Tibial artery (tissue), 4 donors: ENCODE data around the gene NFIB.

Source experiments
- DNase-seq, 2 donors: peaks; one replicate each; pipeline ENCODE4 v3.0.0-alpha.2; 2019
- H3K27ac ChIP-seq, 2 donors: fragments of 200-600 bp; sonication (generic) in 1 of 2; 1 replicate in 1 of 2; 2 replicates in 1 of 2; pipeline ENCODE4 v1.5.1; 2018 to 2019; ENCODE audit warnings: mild to moderate bottlenecking in 1 of 2
- H3K27me3 ChIP-seq, 2 donors: fragments of 200-600 bp; sonication (generic) in 1 of 2; one replicate each; pipeline versions ENCODE4 v1.5.1 to v1.6.0; 2016 to 2019
- H3K36me3 ChIP-seq, 3 donors: fragments of 200-600 bp; sonication (generic) in 2 of 3; one replicate each; pipeline ENCODE4 v1.5.1; 2016 to 2019; ENCODE audit warnings: mild to moderate bottlenecking in 2 of 3
- H3K4me1 ChIP-seq, 4 donors: fragments of 200-600 bp; sonication (generic) in 2 of 4; 1 replicate in 3 of 4; 2 replicates in 1 of 4; pipeline ENCODE4 v1.5.1; 2016 to 2019
- H3K4me3 ChIP-seq, 2 donors: fragments of 200-600 bp; sonication (generic) in 1 of 2; 1 replicate in 1 of 2; 2 replicates in 1 of 2; pipeline ENCODE4 v1.5.1; 2018 to 2019; ENCODE audit warnings: mild to moderate bottlenecking in 2 of 2
- H3K9me3 ChIP-seq, 3 donors: fragments of 200-600 bp; sonication (generic) in 1 of 3; one replicate each; pipeline ENCODE4 v1.5.1; 2016 to 2019
- CTCF ChIP-seq, 2 experiments: fragments of 200-600 bp in 1 of 2; fragments of 450-650 bp in 1 of 2; IDR thresholded peaks; one replicate each; pipeline ENCODE4 v1.5.1; 2017 to 2019; ENCODE audit warnings: antibody characterized with exemption in 2 of 2, mild to moderate bottlenecking in 1 of 2, moderate library complexity in 1 of 2
- intact Hi-C: fragments of 100-400 bp; cut with DNase I; formaldehyde crosslinking; loops from one replicate; pipeline ENCODE4 v1.15.0; 2023; ENCODE audit warnings: low total_unique reads

Gene NFIB

GRCh38 chr9:14307989-14308852, 5.7 kb downstream of the NFIB start:
- H3K27ac ChIP-seq, result peak overlapping the region in 1 of 2 donors; percentile 99
- peak overlapping the region; percentile 4 to 96 for H3K4me3 ChIP-seq
- peaks cover 0 to 59% (median 11%) of the 10 kb centered on the region in 4 donors for H3K4me1 ChIP-seq
- H3K36me3 ChIP-seq, result peaks cover 0 to 8% (median 8%) of the 10 kb centered on the region in 3 donors
- no peaks in the 10 kb centered on the region for H3K9me3 ChIP-seq
- no peak for TF ChIP-seq CTCF (IDR thresholded peaks at IDR 0.05)
- no peak for DNase-seq
- H3K27me3 ChIP-seq, result no peaks in the 10 kb centered on the region
- intact Hi-C loops, result no loop called here

GRCh38 chr9:14306672-14307660, 7.0 kb downstream of the NFIB start:
- H3K4me1 ChIP-seq, result peaks cover 0 to 71% (median 20%) of the 10 kb centered on the region in 4 donors
- DNase-seq, result no peak
- peaks cover 0 to 8% (median 8%) of the 10 kb centered on the region in 3 donors for H3K36me3 ChIP-seq
- H3K27ac ChIP-seq, result peak overlapping the region in 1 of 2 donors; percentile 99
- intact Hi-C loops, result no loop called here
- H3K4me3 ChIP-seq, result peak overlapping the region in 1 of 2 donors; percentile 96
- H3K27me3 ChIP-seq, result no peaks in the 10 kb centered on the region
- H3K9me3 ChIP-seq, result no peaks in the 10 kb centered on the region
- TF ChIP-seq CTCF (IDR thresholded peaks at IDR 0.05), result no peak

GRCh38 chr9:14306188-14306587, 7.8 kb downstream of the NFIB start:
- no peak for TF ChIP-seq CTCF (IDR thresholded peaks at IDR 0.05)
- H3K36me3 ChIP-seq, result peaks cover 0 to 8% (median 8%) of the 10 kb centered on the region in 3 donors
- H3K4me1 ChIP-seq, result peaks cover 0 to 79% (median 27%) of the 10 kb centered on the region in 4 donors
- H3K27me3 ChIP-seq, result no peaks in the 10 kb centered on the region
- DNase-seq, result no peak
- H3K9me3 ChIP-seq, result no peaks in the 10 kb centered on the region
- intact Hi-C loops, result no loop called here
- H3K27ac ChIP-seq, result no peak overlapping the region
- no peak overlapping the region for H3K4me3 ChIP-seq

- intact Hi-C loops, result no loop called here
- no peak overlapping the region for H3K27ac ChIP-seq
- no peak overlapping the region for H3K4me3 ChIP-seq
- DNase-seq, result no peak
- peaks cover 0 to 8% (median 8%) of the 10 kb centered on the region in 3 donors for H3K36me3 ChIP-seq
- no peak for TF ChIP-seq CTCF (IDR thresholded peaks at IDR 0.05)
- H3K9me3 ChIP-seq, result no peaks in the 10 kb centered on the region
- no peaks in the 10 kb centered on the region for H3K27me3 ChIP-seq
- peaks cover 0 to 87% (median 30%) of the 10 kb centered on the region in 4 donors for H3K4me1 ChIP-seq
Observed at GRCh38 chr9:14304259-14304658, 9.7 kb downstream of the NFIB start.

GRCh38 chr9:14303521-14303920, 10.4 kb downstream of the NFIB start:
- Histone ChIP-seq H3K4me3 (no peak overlapping the region), H3K27ac (no peak overlapping the region), H3K27me3 (no peaks in the 10 kb centered on the region), H3K4me1 (peaks cover 0 to 88% (median 33%) of the 10 kb centered on the region in 4 donors), H3K9me3 (no peaks in the 10 kb centered on the region), H3K36me3 (peaks cover 0 to 8% (median 8%) of the 10 kb centered on the region in 3 donors)
- no peak for TF ChIP-seq CTCF (IDR thresholded peaks at IDR 0.05)
- intact Hi-C loops, result no loop called here
- no peak for DNase-seq
